DMS79 treated with DMSO at 0.1 percent for 48 hours (cell line): ENCODE data around the gene HSF2BP.
A peak's percentile ranks its signal among the peaks of the same experiment; 100 is the strongest.
"Not testable (repeated sequence)": the region's sequence is repeated elsewhere in the genome, so short reads cannot be mapped to it uniquely, and the experiment has no call there.

Experiments
- DNase-seq: peaks from one replicate; lab custom pipeline; 2025; lab: John Stamatoyannopoulos, UW

The HSF2BP gene

DNA sequence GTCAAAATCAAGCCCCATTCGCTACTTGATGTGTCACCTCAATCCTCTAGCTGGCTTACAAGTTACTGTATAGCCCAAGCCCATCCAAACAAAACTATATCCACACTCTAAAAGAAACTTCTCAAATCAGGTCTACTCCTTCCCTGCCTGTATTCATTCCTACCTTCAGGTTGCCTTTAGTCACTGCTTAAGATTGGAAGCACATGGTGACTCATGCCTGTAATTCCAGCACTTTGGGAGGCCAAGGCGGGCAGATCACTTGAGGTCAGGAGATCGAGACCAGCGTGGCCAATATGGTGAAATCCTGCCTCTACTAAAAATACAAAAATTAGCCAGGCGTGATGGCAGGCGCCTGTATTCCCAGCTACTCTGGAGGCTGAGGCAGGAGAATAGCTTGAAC lies 7.4 kb downstream of the HSF2BP start:
- not testable (repeated sequence) for DNase-seq

- no peak for DNase-seq
Observed at GRCh38 chr21:43648171-43648570, 11.1 kb downstream of the HSF2BP start.

DNA sequence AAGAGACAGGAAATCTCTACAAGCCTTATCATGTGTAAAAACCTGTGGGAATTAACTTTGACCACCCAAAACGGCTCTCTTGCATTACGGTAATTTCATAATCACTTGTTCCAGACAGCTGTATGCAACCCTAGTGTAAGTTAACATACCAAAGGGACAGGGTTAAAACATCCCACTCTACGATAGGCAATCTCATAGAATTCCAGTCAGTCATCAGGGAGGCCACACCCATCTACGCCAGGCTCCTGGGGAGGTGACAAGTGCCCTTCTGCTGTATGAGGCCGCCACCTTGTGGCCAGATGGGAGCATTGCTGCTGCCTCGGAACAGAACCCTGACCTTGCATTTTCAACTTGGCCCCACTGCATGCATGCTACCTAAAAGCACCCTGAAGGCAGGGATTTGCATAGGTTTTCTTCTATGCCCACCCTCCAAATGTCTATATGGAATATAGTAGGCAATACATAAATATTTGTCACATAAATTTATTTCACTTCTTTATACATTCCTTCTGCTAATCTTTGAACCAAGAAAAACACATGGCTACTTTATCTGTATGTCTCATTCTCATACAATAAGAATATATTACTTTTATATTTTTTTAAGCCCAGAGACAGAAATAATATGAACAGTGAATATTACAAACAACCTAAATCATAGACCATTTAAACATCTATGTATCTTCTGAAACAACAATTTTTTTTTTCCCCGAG lies 12.6 kb downstream of the HSF2BP start:
- peak; percentile 89 for DNase-seq

GRCh38 chr21:43645976-43646375 lies 13.3 kb downstream of the HSF2BP start:
- no peak for DNase-seq

DNA sequence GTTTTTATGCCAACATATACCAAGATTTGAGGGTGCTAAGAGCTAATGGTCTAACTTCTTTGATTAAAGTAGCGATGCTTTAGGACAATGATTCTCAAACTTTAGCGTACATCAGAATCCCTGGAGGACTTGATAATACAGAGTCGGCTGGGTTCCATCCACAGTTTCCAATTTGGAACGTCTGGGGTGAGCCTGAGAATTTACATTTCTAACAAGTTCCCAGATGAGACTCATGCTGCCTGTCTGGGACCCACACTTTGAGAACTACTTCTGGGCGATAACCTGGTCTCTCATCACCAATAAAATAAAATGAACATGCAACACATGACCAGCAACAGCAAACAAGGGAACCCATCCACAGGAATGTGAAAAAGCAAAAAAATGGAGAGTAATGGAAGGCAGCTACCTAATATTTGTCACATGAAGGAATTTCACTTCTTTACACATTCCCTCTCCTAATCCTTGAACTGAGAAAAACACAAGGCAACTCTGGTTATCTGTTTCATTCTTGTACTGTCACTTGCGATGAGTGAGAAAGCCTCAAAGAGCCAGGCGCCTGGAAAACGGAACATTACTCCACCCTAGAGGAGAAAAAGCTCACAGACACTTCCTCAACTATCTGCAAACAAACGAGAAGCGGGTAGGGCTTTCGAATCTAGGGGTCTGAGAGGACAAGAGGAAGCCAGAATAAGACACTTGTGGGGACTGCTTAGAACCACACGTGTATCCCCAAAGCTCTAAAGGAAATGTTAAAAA lies 14.0 kb downstream of the HSF2BP start:
- peak; percentile 37 for DNase-seq

DNA sequence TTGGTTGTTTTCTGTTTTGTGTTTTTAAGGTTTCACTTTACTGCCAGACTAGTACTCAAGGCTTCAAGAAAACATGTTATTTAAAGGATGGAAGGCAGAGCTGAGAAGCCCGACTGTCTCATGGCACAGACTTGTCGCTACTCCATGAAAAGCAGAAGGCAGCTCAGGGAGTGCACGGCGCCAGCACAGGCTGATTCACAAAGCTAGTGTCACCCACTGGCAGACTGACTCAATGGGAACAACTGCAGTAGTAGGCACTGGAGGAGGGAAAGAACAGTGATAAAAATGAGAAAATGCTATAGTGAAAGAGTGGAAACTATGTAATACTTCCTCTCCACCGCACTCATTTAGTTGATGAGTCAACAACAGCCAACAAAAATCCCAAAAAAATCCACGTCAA lies 14.7 kb downstream of the HSF2BP start:
- no peak for DNase-seq

- DNase-seq = no peak
Observed at GRCh38 chr21:43644071-43644470, 15.2 kb downstream of the HSF2BP start.

DNA sequence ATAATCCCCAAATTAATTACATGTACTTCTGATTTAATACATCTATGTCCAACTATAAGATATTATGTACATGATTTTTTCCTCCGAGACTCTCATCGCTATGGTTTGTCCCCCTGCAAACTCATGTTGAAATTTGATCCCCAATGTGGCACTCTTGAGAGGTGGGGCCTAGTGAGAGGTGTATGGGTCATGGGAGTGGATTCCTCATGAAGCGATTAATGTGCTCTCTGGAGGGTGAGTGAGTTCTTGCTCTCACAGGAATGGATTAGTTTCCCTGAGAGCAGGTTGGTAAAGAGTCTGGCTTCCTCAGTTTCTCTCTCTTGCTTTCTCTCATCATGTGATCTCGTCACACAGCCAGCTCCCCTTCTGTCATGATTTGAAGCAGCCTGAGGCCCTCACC lies 16.1 kb downstream of the HSF2BP start:
- DNase-seq = peak; percentile 41

DNA sequence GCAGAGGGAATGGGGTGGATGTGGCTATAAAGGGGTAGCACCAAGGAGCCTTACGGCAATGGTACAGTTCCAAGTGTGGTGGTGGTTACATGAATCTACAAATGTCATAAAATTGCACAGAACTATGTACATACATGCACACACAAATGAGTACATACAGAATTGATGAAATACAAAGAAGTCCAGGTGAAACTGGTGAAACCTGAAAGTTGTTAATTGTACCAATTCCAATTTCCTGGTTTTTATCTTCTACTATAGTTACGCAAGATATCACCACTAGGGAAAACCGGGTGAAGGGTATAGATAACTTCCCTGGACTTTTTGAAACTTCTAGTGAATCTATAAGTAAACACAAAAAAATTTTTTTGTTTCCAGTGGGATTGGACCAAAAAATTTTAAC lies 18.9 kb downstream of the HSF2BP start:
- no peak for DNase-seq

DNA sequence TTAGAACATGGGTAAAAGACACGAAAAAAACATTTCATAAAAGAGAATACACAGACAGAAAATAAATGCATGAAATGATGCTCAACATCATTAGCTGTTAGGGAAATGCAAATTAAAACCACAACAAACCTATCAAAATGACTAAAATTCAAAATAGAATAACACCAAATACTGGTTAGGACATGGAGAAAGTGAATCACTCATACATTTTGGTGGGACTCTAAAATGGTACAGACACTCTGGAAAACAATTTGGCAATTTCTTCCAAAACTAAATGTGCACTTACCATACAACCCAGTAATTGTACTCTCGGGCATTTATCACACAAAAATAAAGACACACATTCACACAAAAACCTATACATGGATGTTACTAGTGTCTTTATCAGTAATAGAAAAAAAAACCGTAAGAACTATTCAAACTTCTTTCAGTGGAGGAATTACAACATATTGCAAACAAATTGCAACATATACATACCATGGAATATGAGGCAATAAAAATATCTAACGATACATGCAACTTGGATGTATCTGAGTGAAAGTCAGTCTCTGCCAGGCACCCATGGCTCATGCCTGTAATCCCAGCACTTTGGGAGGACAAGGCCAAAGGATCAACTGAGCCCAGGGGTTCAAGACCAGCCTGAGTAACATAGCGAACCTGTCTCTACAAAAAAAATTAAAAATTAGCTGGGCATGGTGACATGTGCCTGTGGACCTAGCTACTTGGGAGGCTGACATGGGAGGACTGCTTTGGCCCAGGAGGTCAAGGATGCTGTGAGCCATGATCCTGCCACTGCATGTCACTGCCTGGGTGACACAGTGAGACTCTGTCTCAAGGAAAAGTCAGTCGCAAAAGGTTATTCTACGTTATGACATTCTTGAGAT lies 19.6 kb downstream of the HSF2BP start:
- no peak for DNase-seq

DNA sequence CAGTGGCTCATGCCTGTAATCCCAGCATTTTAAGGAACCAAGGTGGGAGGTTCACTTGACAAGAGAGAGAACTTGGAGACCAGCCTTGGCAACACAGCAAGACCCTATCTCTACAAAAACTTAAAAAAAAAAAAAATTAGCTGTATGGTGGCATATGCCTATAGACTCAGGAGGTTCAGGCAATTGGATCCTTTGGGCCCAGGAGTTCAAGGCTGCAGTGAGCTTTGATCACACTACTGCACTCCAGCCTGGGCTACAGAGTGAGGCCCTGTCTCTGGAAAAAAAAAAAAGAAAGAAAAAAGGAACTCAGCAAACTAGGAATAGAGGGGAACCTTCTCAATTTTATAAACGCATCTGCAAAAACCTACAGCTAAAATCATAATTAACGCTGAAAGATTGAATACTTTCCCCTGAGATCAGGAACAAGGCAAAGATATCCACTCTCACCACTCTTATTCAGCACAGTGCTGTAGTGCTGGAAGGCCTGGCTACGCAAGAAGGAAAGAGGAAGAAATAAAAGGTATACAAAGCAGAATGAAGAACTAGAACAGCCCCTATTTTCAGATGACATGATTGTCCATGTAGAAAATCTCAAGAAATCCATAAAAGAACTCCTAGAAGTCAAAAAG lies 21.6 kb downstream of the HSF2BP start:
- no peak for DNase-seq

DNA sequence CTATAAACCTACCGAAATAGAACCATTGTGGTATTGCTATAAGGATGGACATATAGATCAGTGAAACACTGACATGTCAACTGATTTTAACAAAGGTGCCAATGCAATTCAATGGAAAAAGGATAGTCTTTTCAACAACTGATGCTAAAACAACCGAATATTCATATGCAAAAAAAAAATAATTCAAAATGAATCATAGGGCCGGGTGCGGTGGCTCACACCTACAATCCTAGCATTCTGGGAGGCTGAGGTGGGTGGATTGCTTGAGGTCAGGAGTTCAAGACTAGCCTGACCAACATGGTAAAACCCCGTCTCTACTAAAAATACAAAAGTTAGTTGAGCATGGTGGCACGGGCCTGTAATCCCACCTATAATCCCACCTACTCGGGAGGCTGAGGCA lies 23.9 kb downstream of the HSF2BP start:
- DNase-seq = no peak

DNA sequence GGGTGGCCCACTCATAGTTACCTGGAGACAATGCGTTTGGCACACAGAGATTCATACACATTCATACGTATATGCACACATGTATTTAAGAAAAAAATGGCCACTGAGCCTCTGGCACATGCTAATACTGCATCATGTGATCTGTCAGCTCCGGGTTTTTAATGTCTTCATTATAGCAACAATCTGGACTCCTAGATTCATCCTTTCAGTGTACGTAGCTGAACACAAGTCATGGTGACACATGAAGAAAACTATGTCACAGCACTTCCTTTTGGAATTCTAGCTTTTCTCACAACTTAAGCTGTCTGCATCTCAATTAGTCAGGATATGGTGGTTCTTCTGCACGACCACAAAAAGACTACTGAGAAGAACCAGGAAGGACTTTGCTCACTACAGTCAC lies 24.7 kb downstream of the HSF2BP start:
- DNase-seq = no peak

GRCh38 chr21:43632373-43632905 lies 26.8 kb downstream of the HSF2BP start:
- DNase-seq = no peak

DNA sequence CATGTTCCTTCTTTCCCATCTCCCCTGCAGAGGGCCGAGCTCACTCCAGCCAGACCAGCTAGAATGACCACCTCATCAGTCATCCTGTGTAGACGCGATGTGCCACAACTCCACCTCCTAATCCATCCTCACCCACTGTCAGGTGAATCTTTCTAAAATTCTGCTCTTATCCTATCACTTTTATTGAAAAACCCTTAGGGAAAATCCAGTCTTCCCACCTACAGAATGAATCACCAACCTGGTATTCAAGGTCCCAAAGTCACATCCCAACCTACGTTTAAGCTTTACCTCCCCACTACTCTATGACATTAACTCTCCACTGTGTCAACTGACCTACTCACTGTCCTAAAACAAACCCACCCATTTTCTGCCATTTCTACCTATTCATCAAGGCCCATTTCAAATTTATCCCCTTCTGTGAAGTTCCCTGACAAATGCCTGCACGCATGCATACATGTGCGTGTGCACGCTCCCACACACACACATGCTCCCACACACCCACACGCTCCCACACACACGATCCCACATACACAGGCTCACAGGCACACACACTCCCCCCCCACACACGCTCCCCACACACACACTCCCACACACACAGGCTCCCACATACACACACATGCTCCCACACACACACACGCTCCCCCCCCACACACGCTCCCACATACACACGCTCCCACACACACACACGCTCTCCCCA lies 27.7 kb downstream of the HSF2BP start:
- no peak for DNase-seq

DNA sequence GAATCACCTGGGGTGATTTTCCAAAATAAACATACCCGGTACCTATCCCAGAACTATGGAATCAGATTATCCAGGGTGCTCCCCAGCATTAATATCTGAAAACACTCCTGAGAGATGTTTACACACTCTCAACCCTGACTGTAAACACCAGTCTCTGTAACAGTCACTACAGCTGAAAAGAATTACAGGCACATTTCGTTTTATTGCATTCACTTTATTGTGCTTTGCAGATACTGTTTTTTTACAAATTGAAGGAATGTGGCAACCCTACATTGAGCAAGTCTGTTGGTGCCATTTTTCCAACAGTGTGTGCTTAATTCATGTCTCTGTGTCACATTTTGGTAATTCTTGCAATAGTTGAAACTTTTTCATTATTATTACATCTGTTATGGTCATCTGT lies 31.8 kb downstream of the HSF2BP start:
- no peak for DNase-seq

- DNase-seq = no peak
Observed at GRCh38 chr21:43626390-43626789, 32.9 kb downstream of the HSF2BP start.

DNA sequence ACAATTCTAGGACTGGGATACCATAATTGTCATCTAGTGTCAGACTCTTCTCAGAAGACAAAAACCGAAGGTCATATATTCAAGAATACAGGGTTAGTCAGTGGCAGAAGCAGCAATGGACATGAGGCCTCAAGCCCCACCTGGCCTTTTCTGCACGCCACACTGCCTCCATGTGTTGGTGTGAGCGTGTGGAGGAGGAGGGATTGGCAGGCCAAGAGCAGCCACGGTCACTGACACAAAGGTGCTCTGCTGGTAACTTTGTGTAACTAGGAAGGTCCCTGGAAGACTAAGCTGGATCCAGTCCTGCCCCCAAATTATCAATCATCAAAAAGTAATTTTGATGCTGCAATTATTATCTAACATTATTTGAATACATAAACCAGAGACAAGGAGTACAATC lies 34.9 kb downstream of the HSF2BP start:
- DNase-seq = no peak

DNA sequence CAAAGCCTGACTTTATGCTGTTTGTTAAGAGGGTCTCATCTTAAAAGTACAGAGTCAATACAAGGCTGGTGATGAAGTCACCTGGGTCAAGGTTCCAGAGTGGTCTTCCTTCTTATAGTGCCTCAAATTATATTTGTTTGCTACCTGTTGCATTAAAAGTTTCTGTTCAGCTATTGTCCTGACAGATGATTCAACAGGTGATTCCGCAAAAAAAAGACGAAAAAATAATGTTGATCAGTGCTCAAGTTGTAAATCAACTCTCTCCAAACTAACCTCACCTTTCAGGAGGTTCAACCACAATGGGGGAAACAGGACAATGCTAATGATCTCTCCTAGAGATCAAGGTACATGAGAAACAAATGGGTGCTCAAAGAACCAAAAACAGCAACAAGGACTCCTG lies 35.7 kb downstream of the HSF2BP start:
- no peak for DNase-seq

GRCh38 chr21:43622796-43623195 lies 36.5 kb downstream of the HSF2BP start:
- no peak for DNase-seq

DNA sequence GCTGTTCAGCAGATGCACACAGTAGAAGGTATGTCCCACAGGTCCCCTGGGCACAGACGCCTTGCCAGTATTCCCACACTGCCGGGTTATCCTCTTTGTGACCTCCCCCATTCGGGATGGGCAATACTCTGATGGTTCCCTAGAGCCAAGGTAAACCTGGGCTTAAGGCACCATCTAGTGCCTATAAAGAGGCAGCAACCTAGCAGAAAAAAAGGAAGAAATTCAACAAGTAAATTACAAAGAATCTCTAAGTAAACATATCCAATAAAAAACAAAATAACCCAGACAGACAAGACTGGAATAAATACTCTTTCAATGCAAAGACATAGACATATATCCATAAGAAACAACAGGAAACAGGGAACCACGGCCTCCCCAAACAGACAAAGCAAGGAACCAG lies 39.4 kb downstream of the HSF2BP start:
- DNase-seq = no peak
